Left cardiac atrium (tissue), 4 donors: ENCODE data around the gene IL20. TPM values are rescaled to one million over a fixed set of nuclear protein-coding genes. Genes with fewer than 3 reads are reported as not detected.
"Not testable (repeated sequence)": the region's sequence is repeated elsewhere in the genome, so short reads cannot be mapped to it uniquely, and the experiment has no call there.

ENCODE experiments used
- ATAC-seq, 2 donors: fragments of 200-7000 bp; cut with Tn5 transposase; one replicate each; pipeline ENCODE4 v1.9.1; 2020; ENCODE audit warnings: mild to moderate bottlenecking in 2 of 2, moderate library complexity in 2 of 2
- DNase-seq: peaks from one replicate; pipeline ENCODE4 v3.0.0-alpha.2; 2020
- intact Hi-C, 2 donors: fragments of 100-400 bp; cut with DNase I; formaldehyde crosslinking; loops; one replicate each; pipeline versions ENCODE4 v1.14.1 to v1.15.1; 2022 to 2023
- total RNA-seq, 2 donors: library from RNA; stranded (reverse); fragmentation: NEBNext Ultra II Directional; extraction: Animal tissue kit (Norgen Biotek cat#: 25700); gene quantifications; one replicate each; pipeline ENCODE4 v1.2.1, GENCODE V29; 2021
- donor health status: DM: no; HTN: yes; CAD: no.
- donor health status: DM: no; HTN: yes; CAD: no; lungs with severe emphysema.
- donor health status: DM: yes; HTN: yes; CAD: no.
- donor health status: Dilated cardiomyopathy.

IL20 gene
- total RNA-seq, 2 donors from 2014 or later, result not detected

GRCh38 chr1:206839857-206840256 is 25.6 kb upstream of the IL20 start:
- intact Hi-C loops, result no loop called here
- DNase-seq (no peak), ATAC-seq (peak in 1 of 2 donors; percentile 35)

- ATAC-seq (no peak), DNase-seq (no peak)
- intact Hi-C loops, result no loop called here
Measured at GRCh38 chr1:206841609-206842323, 23.7 kb upstream of the IL20 start.

GRCh38 chr1:206842854-206843253 is 22.6 kb upstream of the IL20 start:
- DNase-seq, result no peak
- intact Hi-C loops, result no loop called here
- ATAC-seq, result no peak

- DNase-seq (no peak), ATAC-seq (no peak)
- intact Hi-C loops, result no loop called here
Measured at GRCh38 chr1:206843626-206844025, 21.8 kb upstream of the IL20 start.

DNA sequence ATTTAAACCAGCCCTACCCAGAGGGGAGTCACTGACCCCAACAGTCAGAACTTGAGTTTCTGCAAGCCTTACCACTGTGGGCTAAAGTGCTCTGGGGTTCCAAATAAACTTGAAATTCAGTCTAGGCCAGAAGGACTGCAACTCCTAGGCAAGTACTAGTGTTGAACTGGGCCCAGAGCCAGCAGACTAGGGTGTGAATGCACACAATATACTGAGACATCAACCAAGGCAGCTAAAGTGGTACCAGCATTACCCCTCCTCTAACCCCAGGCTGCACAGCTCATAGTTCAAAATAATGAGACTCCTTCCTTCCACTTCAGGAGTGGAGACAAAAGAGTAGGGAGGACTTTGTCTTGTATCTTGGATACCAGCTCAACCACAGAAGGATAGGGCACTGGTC is 18.9 kb upstream of the IL20 start:
- intact Hi-C loops, result no loop called here
- DNase-seq (no peak), ATAC-seq (no peak)

DNA sequence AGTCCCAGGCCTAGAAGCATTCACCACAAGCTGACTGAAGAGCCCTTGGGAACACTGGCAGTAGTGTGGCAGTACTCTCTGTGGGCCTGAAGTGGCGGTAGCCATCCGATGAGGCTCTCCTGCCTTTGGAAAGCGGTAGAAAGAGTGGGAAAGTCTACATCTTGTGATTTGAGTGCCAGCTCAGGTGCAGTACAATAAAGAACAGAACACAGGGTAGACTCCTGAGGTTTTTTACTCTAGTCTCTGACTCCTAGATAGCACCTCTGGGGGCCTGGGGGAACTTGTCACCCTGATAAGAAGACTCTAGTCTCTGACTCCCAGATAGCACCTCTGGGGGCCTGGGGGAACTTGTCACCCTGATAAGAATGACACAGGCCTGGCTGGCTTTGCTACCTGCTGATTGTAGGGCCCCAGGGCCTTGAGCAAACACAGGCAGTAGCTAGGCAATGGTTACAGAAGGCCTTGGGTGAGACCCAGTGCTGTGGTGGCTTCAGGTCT is 18.0 kb upstream of the IL20 start:
- DNase-seq, result no peak
- intact Hi-C loops, result no loop called here
- ATAC-seq, result no peak

- ATAC-seq (no peak), DNase-seq (no peak)
- intact Hi-C loops, result no loop called here
Measured at GRCh38 chr1:206847946-206848345, 17.5 kb upstream of the IL20 start.

DNA sequence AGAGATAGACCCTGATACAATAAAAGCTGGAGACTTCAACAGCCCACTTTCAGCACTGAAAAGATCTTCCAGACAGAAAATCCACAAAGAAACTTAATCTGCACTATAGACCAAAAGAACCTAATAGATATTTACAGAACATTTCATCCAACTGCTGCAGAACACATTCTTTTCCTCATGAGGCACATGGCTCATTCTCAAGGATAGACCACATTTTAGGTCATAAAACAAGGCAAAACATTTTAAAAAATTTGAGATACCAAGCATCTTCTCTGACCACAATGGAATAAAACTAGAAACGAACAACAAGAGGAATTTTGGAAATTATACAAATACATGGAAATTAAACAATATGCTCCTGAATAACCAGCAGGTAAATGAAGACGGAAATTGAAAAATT is 15.0 kb upstream of the IL20 start:
- no peak for ATAC-seq
- intact Hi-C loops, result no loop called here

DNA sequence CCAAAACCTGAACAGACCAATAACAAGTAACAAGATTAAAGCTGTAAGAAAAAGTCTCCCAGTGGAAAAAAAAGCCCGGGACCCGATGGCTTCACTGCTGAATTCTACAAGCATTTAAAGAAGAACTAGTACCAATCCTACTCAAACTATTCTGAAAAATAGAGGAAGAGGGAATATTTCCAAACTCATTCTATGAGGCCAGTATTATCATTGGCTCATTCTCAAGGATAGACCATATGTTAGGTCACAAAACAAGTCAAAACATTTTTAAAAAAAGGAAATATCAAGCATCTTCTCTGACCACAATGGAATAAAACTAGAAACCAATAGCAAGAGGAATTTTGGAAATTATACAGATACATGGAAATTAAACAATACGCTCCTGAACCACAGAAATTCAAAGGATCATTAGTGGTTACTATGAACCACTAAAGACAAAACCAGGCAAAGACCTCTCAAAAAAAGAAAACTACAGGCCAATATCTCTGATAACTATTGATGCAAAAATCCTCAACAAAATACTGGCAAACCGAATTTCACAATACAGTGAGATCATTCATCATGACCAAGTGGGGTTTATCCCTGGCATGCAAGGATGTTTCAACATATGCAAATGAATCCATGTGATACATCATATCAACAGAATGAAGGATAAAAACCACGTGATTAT is 13.9 kb upstream of the IL20 start:
- ATAC-seq (no peak), DNase-seq (no peak)
- intact Hi-C loops, result no loop called here

More for the DNA sequence above, 15.0 kb upstream of the IL20 start:
- no peak for DNase-seq

DNA sequence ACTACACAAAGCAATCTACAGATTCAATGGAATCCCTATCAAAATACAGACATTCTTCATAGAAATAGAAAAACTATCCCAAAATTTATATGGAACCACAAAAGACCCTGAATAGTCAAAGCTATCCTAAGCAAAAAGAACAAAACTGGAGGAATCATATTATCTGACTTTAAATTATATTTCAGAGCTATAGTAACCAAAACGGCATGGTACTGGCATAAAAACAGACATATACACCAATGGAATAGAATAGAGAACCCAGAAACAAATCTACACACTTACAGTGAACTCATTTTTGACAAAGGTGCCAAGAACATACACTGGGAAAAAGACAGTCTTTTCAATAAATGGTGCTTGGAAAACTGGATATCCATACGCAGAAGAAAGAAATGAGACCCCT is 12.8 kb upstream of the IL20 start:
- ATAC-seq, intact Hi-C loops, DNase-seq: not testable (repeated sequence)

- intact Hi-C loops, ATAC-seq, DNase-seq: not testable (repeated sequence)
Measured at GRCh38 chr1:206853696-206854095, 11.7 kb upstream of the IL20 start.

GRCh38 chr1:206854401-206855129 is 10.9 kb upstream of the IL20 start:
- no peak for ATAC-seq

DNA sequence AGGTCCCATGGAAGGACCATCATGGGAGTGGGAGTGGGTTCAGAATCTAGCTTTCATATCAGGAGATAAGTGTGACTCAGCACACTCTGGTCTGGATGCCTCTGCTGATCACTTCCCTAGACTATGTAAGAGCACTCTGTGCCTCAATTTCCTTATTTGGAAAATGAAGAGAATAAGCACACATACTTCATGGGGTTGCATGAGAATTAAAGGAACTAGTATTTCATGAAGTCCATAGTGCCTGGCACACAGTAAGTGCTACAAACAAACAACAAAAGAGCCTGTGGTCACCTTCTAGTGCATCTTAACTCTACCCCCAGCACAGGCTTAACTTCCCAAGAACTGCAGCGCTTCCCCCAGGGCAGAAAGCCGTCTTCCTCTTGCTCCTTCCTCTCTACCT is 9.6 kb upstream of the IL20 start:
- ATAC-seq (peak in 1 of 2 donors; percentile 17), DNase-seq (no peak)
- intact Hi-C loops, result no loop called here

More at GRCh38 chr1:206854401-206855129, 10.9 kb upstream of the IL20 start:
- no peak for DNase-seq
- intact Hi-C loops, result no loop called here

DNA sequence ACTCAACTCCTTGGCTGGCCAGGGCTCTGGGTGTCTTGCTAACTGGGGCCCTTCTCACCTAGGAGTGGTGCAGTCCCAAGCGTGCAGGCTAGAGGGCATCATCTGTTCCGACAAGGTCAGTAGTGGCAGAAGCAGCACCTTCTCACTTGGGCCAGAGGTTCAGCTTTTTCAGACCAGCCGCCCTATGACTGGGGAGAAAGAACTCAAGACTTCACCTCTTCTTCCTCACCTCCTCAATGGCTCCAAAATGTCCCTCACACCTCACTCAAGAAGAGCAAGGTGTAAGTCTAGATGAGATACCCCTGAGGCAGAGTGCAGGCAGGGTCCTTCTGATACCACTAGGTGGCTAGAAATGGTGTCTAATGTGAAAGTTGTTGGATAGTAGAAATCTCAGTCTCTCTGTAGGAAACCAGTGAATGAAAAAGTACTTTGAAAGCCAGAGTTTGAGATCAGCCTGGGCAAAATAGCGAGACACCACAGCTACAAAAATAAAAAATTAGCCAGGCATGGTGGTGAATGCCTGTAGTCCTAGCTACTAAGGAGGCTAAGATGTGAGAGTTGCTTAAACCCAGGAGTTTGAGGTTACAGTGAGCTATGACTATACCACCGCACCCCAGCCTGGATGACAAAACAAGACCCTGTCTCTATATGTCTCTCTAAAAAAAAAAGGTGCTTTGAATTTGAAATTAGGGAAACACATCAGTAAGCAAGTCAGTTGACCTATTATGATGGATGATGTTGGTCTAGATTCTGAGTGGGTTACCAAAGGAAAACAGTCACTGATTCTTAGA is 8.6 kb upstream of the IL20 start:
- ATAC-seq, result no peak
- intact Hi-C loops, result no loop called here
- DNase-seq, result no peak

DNA sequence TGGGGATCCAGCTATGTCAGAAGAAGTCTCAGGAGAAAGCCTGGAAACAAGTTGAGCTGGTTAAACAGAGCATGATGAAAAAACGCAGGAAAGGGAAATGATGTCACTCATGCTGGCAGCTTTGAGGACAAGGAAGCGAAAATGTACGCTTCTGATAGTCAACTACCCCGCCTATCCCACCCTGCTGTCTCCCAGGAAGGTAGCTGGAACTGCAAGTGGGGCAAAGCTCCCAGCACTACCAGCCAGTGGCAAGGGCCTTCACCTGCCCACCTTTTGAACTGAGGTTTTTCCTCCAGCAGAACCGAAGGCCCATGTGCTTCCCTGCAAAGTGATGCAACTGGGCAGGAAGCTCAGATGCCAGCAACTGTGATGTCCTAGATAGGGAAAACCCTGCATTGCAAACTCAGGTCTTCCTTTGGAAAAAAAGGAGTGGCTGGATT is 6.3 kb upstream of the IL20 start:
- peak in 1 of 2 donors; percentile 38 for ATAC-seq
- intact Hi-C loops, result no loop called here
- no peak for DNase-seq

DNA sequence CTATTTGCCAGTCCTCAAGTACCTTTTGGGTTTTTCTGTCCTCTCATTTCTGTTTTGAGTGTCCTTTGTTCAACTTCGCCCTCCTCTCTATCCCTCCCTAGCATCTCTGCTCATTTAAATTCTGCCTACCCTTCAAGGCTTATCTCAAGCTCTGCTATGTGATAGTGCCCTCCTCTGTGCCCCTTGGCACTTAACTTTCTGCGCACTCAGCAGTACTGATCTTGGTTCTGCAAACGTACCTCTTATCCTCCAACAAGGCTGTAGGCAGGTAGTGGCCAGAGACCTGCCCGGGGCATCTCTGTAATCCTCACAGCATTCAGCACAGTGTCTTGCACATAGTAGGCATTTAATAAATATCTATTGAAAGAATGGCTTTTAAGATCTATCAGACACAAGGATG is 5.3 kb upstream of the IL20 start:
- ATAC-seq (no peak), DNase-seq (no peak)
- intact Hi-C loops, result no loop called here

DNA sequence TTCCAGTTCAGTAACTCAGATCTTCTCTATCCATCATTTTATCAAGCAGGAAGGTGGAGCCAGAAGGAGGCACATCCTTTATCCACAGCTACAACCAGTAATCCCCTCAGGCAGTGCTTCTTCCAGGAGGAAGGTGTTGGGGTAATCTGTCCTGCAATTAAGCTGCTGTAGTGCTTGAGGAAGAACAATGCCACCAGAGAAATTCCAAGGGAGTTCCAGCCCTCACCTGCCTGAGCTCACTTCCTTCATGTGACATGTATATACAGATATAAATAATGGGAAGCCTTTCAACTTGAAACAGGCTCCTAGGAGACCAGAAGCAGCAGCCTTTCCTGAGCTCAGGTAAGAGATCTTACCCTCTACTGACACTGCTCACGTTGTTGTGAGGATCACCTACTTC is 2.2 kb upstream of the IL20 start:
- DNase-seq, result no peak
- intact Hi-C loops, result no loop called here

DNA sequence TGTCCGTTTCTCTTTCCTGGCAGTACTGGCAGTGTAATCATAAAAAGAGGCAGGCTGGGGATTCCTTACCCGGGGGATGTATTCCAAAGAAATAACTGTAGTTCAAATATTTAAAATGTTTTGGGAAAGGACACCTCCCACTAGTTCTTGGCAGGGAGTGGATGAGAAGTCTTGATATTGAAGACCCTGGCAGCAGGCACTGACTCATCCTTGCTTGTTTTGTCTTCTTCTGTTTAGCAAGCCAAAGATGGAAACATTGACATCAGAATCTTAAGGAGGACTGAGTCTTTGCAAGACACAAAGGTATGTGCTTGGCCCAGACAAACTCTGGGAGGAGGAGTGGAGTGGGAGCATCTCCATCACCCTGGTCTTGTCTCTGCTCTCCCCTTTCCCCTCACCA is 639 bp downstream of the IL20 start:
- no peak for DNase-seq
- intact Hi-C loops, result loop anchor here in 1 of 2 donors (5.0 kb wide), 1 partner anchor 46 kb away; no protein-coding TSS in a partner anchor
- ATAC-seq, result peak; percentile 27 to 79

More for the DNA sequence above, 2.2 kb upstream of the IL20 start:
- no peak for ATAC-seq

GRCh38 chr1:206867239-206867638 is 1.8 kb downstream of the IL20 start:
- ATAC-seq (no peak), DNase-seq (no peak)
- intact Hi-C loops, result loop anchor here in 1 of 2 donors (5.0 kb wide), 1 partner anchor 45 kb away; no protein-coding TSS in a partner anchor
